Measurements from ENCODE around the gene GJB2. TPM values are rescaled to one million over a fixed set of nuclear protein-coding genes. Genes with fewer than 3 reads are reported as not detected.

GJB2 gene
- 192 and 432 TPM in 2 replicates for total RNA-seq

GRCh38 chr13:20192836-20193161, at the start of gene GJB2:
TSS of gene GJB2 (minus strand) at chr13:20192938. CDS start at chr13:20189581, 3,357 bp downstream.
- H3K4me3 ChIP-seq (ENCODE audit: low read depth, low read length): peak within 1 kb of the TSS; percentile 61
- peaks cover 11% of the 10 kb centered on the region for H3K36me3 ChIP-seq (ENCODE audit: control insufficient read depth, insufficient read depth, low read length)
- TF ChIP-seq CTCF (IDR thresholded peaks at IDR 0.05; ENCODE audit: insufficient read depth, low read length, severe bottlenecking): no peak
- H3K27me3 ChIP-seq (ENCODE audit: control insufficient read depth, insufficient read depth, low read length): no peaks in the 10 kb centered on the region
- FAIRE-seq (no peak), DNase-seq (ENCODE audit: low read depth) (no peak)

GRCh38 chr13:20241593-20241992, 48.9 kb upstream of the GJB2 start:
- H3K36me3 ChIP-seq (ENCODE audit: control insufficient read depth, insufficient read depth, low read length): no peaks in the 10 kb centered on the region
- peak; percentile 15 for DNase-seq (ENCODE audit: low read depth)
- no peaks in the 10 kb centered on the region for H3K27me3 ChIP-seq (ENCODE audit: control insufficient read depth, insufficient read depth, low read length)
- H3K4me3 ChIP-seq (ENCODE audit: low read depth, low read length): no peak overlapping the region
- no peak for TF ChIP-seq CTCF (IDR thresholded peaks at IDR 0.05; ENCODE audit: insufficient read depth, low read length, severe bottlenecking)
- FAIRE-seq: no peak

- H3K4me3 ChIP-seq (ENCODE audit: low read depth, low read length): no peak overlapping the region
- TF ChIP-seq CTCF (IDR thresholded peaks at IDR 0.05; ENCODE audit: insufficient read depth, low read length, severe bottlenecking): no peak
- H3K36me3 ChIP-seq (ENCODE audit: control insufficient read depth, insufficient read depth, low read length): no peaks in the 10 kb centered on the region
- DNase-seq (ENCODE audit: low read depth): no peak
- no peak for FAIRE-seq
- no peaks in the 10 kb centered on the region for H3K27me3 ChIP-seq (ENCODE audit: control insufficient read depth, insufficient read depth, low read length)
Measured at GRCh38 chr13:20239748-20240147, 47.0 kb upstream of the GJB2 start.

- TF ChIP-seq CTCF (IDR thresholded peaks at IDR 0.05; ENCODE audit: insufficient read depth, low read length, severe bottlenecking): no peak
- FAIRE-seq (no peak), DNase-seq (ENCODE audit: low read depth) (no peak)
- Histone ChIP-seq H3K36me3 (ENCODE audit: control insufficient read depth, insufficient read depth, low read length) (peaks cover 3% of the 10 kb centered on the region), H3K4me3 (ENCODE audit: low read depth, low read length) (peak overlapping the region; percentile 62), H3K27me3 (ENCODE audit: control insufficient read depth, insufficient read depth, low read length) (no peaks in the 10 kb centered on the region)
Measured at GRCh38 chr13:20232556-20233277, 40.0 kb upstream of the GJB2 start.

- DNase-seq (ENCODE audit: low read depth): peak; percentile 13
- Histone ChIP-seq H3K4me3 (ENCODE audit: low read depth, low read length) (peak within 1 kb of the TSS; percentile 62), H3K27me3 (ENCODE audit: control insufficient read depth, insufficient read depth, low read length) (no peaks in the 10 kb centered on the region), H3K36me3 (ENCODE audit: control insufficient read depth, insufficient read depth, low read length) (peaks cover 7% of the 10 kb centered on the region)
- TF ChIP-seq CTCF (IDR thresholded peaks at IDR 0.05; ENCODE audit: insufficient read depth, low read length, severe bottlenecking): peak; percentile 27
- FAIRE-seq: no peak
Measured at GRCh38 chr13:20231839-20232555, 39.3 kb upstream of the GJB2 start, which contains the start of gene GJB6. TSS of gene GJB6 (minus strand) at chr13:20232319. CDS start at chr13:20223480, 8,839 bp downstream.

Measured in bronchial epithelial cell (primary cell).